Measurements from ENCODE around the gene MXD3. TPM values are rescaled to one million over a fixed set of nuclear protein-coding genes. Genes with fewer than 3 reads are reported as not detected.
"Not testable (repeated sequence)": the region's sequence is repeated elsewhere in the genome, so short reads cannot be mapped to it uniquely, and the experiment has no call there.

Gene MXD3
- total RNA-seq, 1 donor = 6.9 TPM

- Histone ChIP-seq H3K9me3 (ENCODE audit: low read depth, low read length) (no peaks in the 10 kb centered on the region), H3K4me3 (ENCODE audit: low read length) (no peak overlapping the region), H3K27me3 (ENCODE audit: insufficient read depth, low read length) (no peaks in the 10 kb centered on the region), H3K4me1 (ENCODE audit: insufficient read depth, low read length) (peaks cover 51% of the 10 kb centered on the region)
Measured at GRCh38 chr5:177315411-177315810, 3.7 kb upstream of the MXD3 start.

DNA sequence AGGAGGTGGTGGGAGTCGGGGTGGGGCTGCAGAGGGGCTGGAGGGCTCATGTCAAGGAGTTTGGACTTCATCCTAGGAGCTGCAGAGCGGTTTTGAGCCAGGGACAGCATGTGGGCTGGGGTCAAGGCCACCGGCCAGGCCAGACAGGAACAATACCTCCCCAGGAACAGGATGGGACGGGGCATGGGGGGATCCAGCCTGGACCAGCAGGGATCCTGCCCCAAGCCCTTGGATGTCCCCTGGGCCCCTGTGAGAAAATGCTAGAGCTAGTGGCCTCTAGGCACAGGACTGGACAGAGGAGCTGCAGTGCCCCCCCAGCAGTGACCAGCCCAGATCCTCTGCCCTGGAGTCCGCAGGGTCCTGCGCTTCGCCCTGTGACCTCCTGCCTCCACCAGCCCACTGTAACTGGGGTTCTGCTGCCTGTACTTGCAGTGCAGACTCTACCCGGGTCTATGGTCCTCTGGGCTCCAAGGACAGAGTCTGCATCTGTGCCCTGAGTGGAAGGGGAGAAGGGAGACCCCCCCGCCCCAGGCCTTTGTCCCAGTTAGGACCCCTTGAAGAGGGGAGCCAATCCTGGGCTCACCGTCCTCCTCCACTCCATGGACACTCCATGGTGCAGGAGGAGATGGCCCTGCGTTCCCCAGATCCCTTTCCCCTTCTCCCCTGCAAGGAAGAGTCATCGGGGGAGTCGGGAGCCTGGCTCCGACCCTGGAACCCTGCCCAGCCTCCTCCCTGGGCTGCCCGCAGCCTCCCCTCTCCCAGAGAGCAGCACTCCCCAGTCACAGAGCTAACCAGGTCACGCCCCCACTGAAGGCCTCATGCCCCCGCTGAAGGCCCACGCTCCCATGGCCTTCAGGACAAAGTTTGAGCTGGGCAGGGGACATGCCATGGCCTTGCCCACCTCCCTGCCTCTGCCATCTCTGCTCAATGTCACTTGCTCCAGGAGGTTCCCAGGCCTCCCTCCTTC lies 3.0 kb upstream of the MXD3 start:
- H3K9me3 ChIP-seq (ENCODE audit: low read depth, low read length) = no peaks in the 10 kb centered on the region
- peaks cover 51% of the 10 kb centered on the region for H3K4me1 ChIP-seq (ENCODE audit: insufficient read depth, low read length)
- no peaks in the 10 kb centered on the region for H3K27me3 ChIP-seq (ENCODE audit: insufficient read depth, low read length)
- no peak overlapping the region for H3K4me3 ChIP-seq (ENCODE audit: low read length)

- Histone ChIP-seq H3K9me3 (ENCODE audit: low read depth, low read length) (no peaks in the 10 kb centered on the region), H3K27me3 (ENCODE audit: insufficient read depth, low read length) (no peaks in the 10 kb centered on the region), H3K4me1 (ENCODE audit: insufficient read depth, low read length) (peaks cover 57% of the 10 kb centered on the region), H3K4me3 (ENCODE audit: low read length) (no peak overlapping the region)
Measured at GRCh38 chr5:177313561-177314259, 2.0 kb upstream of the MXD3 start.

GRCh38 chr5:177312649-177313181 lies 1.0 kb upstream of the MXD3 start:
- no peaks in the 10 kb centered on the region for H3K27me3 ChIP-seq (ENCODE audit: insufficient read depth, low read length)
- no peaks in the 10 kb centered on the region for H3K9me3 ChIP-seq (ENCODE audit: low read depth, low read length)
- H3K4me1 ChIP-seq (ENCODE audit: insufficient read depth, low read length) = peaks cover 61% of the 10 kb centered on the region
- no peak overlapping the region for H3K4me3 ChIP-seq (ENCODE audit: low read length)

- H3K27me3 ChIP-seq (ENCODE audit: insufficient read depth, low read length) = no peaks in the 10 kb centered on the region
- H3K4me3 ChIP-seq (ENCODE audit: low read length) = peak overlapping the region; percentile 44
- no peaks in the 10 kb centered on the region for H3K9me3 ChIP-seq (ENCODE audit: low read depth, low read length)
- peaks cover 73% of the 10 kb centered on the region for H3K4me1 ChIP-seq (ENCODE audit: insufficient read depth, low read length)
Measured at GRCh38 chr5:177311392-177311722, 341 bp downstream of the MXD3 start.

DNA sequence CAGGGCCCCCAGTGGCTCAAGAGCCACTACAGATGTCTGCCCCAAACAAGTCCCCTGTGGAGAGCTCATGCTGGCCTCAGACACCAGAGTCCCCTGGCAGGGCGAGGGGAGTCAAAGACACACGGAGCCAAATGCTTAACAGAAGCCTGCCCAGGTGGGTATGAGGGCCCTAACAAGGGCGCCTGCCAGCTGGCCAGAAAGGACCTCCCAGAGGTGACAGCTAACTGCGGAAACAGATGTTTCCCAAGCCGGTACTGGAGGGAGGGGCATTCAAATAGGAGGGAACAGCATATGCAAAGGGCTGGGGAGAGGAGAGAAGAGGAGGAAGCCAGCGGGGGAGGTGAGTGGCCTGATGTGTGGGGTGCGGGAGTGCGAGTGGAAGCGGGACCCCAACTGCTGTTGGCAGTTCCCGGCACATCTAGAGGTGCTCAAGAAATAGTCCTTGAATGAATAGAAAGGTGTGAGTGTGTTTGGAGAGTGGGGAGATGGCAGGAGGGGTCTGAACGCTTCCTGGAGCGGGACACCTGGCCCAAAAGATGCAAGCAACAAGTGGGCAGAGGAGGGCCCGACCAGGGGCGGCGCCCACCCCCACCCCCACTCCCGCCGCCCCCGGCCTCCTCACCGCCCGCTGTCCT lies 824 bp downstream of the MXD3 start:
- H3K9me3 ChIP-seq (ENCODE audit: low read depth, low read length) = no peaks in the 10 kb centered on the region
- H3K4me3 ChIP-seq (ENCODE audit: low read length) = no peak overlapping the region
- H3K27me3 ChIP-seq (ENCODE audit: insufficient read depth, low read length) = no peaks in the 10 kb centered on the region
- H3K4me1 ChIP-seq (ENCODE audit: insufficient read depth, low read length) = peaks cover 77% of the 10 kb centered on the region

DNA sequence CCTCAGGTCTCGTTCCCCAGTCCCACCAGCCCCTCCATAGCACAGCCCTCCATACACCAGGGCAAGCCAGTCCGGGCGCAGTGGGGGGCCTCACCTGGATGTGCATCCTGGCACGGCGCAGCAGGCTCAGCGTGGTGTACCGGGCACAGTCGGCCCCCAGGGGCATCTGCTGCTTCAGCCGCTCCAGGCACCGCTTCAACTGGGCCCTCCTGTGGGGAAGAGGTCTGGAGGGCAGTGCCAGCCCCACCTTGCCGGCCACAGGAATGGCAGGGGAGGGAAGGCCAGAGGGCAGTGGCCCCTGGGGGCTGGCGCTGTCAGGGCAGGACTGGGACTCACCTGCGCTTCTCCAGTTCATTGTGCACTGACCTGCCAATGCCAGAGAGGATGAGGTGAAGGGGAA lies 1.4 kb downstream of the MXD3 start:
- no peaks in the 10 kb centered on the region for H3K9me3 ChIP-seq (ENCODE audit: low read depth, low read length)
- H3K4me1 ChIP-seq (ENCODE audit: insufficient read depth, low read length) = peaks cover 83% of the 10 kb centered on the region
- no peaks in the 10 kb centered on the region for H3K27me3 ChIP-seq (ENCODE audit: insufficient read depth, low read length)
- H3K4me3 ChIP-seq (ENCODE audit: low read length) = no peak overlapping the region

- no peaks in the 10 kb centered on the region for H3K27me3 ChIP-seq (ENCODE audit: insufficient read depth, low read length)
- peaks cover 90% of the 10 kb centered on the region for H3K4me1 ChIP-seq (ENCODE audit: insufficient read depth, low read length)
- no peak overlapping the region for H3K4me3 ChIP-seq (ENCODE audit: low read length)
- no peaks in the 10 kb centered on the region for H3K9me3 ChIP-seq (ENCODE audit: low read depth, low read length)
Measured at GRCh38 chr5:177309351-177310191, 2.1 kb downstream of the MXD3 start.

- Histone ChIP-seq H3K4me3 (ENCODE audit: low read length) (no peak overlapping the region), H3K9me3 (ENCODE audit: low read depth, low read length) (no peaks in the 10 kb centered on the region), H3K27me3 (ENCODE audit: insufficient read depth, low read length) (no peaks in the 10 kb centered on the region), H3K4me1 (ENCODE audit: insufficient read depth, low read length) (peaks cover 94% of the 10 kb centered on the region)
Measured at GRCh38 chr5:177308740-177309139, 3.0 kb downstream of the MXD3 start.

GRCh38 chr5:177307544-177308363 lies 3.9 kb downstream of the MXD3 start:
- no peaks in the 10 kb centered on the region for H3K9me3 ChIP-seq (ENCODE audit: low read depth, low read length)
- H3K4me1 ChIP-seq (ENCODE audit: insufficient read depth, low read length) = peaks cover 86% of the 10 kb centered on the region
- H3K27me3 ChIP-seq (ENCODE audit: insufficient read depth, low read length) = no peaks in the 10 kb centered on the region
- H3K4me3 ChIP-seq (ENCODE audit: low read length) = peak overlapping the region; percentile 47

DNA sequence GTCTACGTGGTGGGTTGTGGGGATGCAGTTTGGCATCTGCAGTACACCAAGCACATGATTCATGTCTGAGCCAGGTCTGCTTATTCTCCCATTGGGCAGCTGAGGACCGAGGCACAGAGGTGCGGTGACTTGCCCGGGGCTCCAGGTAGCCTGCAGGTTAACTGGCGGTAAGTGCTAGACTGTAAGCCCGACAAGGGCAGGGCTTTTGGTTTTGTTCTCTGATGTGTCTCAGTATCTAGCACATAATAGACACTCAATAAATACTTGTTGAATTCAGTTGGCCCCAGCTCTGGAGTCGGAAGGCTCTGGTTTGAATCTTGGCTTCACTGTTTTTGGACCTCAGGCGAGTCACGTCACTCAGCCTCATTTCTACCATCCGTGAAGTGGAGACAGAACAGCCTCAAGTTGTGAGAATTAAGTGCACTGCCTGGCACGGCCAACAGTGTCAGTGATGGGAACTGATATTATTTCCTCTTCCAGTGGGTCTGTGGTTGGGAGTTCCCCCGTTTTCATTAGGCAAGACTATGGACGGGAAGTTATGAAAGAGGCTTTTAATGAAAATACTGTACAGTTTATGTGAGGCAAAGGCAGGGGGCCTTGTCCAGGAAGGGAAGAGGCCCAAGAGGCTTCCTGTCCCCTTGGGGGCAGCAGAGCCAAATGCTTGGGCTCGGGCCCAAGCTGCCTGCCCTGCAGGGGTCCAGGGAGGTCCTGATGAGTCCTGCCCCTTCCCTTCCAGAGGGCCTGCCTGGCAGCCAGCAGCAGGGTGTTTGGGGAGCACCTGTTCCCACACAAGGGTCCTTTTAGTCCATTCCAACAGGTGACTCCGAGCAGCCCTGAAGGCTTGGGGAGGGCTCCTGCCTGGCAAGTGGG lies 4.8 kb downstream of the MXD3 start:
- Histone ChIP-seq H3K4me3 (ENCODE audit: low read length) (peak overlapping the region; percentile 47), H3K9me3 (ENCODE audit: low read depth, low read length) (no peaks in the 10 kb centered on the region), H3K4me1 (ENCODE audit: insufficient read depth, low read length) (peaks cover 86% of the 10 kb centered on the region), H3K27me3 (ENCODE audit: insufficient read depth, low read length) (no peaks in the 10 kb centered on the region)

- not testable (repeated sequence) for H3K27me3 ChIP-seq (ENCODE audit: insufficient read depth, low read length); H3K9me3 ChIP-seq (ENCODE audit: low read depth, low read length)
- Histone ChIP-seq H3K4me3 (ENCODE audit: low read length) (peak overlapping the region; percentile 47), H3K4me1 (ENCODE audit: insufficient read depth, low read length) (peaks cover 86% of the 10 kb centered on the region)
Measured at GRCh38 chr5:177306103-177306640, 5.5 kb downstream of the MXD3 start.
